Measurements from ENCODE around the gene ENTPD7. TPM values are rescaled to one million over a fixed set of nuclear protein-coding genes. Genes with fewer than 3 reads are reported as not detected.

The ENTPD7 gene
- total RNA-seq, 4 donors from 2014 or later: 9.0 to 31.7 (median 16.5) TPM

- no peak for DNase-seq
- Histone ChIP-seq H3K9me3 (no peaks in the 10 kb centered on the region), H3K4me1 (no peaks in the 10 kb centered on the region), H3K27ac (no peak overlapping the region), H3K27me3 (no peaks in the 10 kb centered on the region), H3K4me3 (no peak overlapping the region), H3K36me3 (peaks cover 0 to 100% (median 30%) of the 10 kb centered on the region in 3 donors)
- intact Hi-C loops (cut with DNase I): no loop called here
- TF ChIP-seq POLR2A (IDR thresholded peaks at IDR 0.05): no peak
- TF ChIP-seq, protein P1, sequence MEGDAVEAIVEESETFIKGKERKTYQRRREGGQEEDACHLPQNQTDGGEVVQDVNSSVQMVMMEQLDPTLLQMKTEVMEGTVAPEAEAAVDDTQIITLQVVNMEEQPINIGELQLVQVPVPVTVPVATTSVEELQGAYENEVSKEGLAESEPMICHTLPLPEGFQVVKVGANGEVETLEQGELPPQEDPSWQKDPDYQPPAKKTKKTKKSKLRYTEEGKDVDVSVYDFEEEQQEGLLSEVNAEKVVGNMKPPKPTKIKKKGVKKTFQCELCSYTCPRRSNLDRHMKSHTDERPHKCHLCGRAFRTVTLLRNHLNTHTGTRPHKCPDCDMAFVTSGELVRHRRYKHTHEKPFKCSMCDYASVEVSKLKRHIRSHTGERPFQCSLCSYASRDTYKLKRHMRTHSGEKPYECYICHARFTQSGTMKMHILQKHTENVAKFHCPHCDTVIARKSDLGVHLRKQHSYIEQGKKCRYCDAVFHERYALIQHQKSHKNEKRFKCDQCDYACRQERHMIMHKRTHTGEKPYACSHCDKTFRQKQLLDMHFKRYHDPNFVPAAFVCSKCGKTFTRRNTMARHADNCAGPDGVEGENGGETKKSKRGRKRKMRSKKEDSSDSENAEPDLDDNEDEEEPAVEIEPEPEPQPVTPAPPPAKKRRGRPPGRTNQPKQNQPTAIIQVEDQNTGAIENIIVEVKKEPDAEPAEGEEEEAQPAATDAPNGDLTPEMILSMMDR (IDR thresholded peaks at IDR 0.05): no peak
Measured at GRCh38 chr10:99750641-99751040, 91.3 kb downstream of the ENTPD7 start.

GRCh38 chr10:99754670-99755069 lies 95.4 kb downstream of the ENTPD7 start:
- TF ChIP-seq POLR2A (IDR thresholded peaks at IDR 0.05): no peak
- TF ChIP-seq, protein P1 (IDR thresholded peaks at IDR 0.05): no peak
- no peaks in the 10 kb centered on the region for H3K27me3 ChIP-seq
- intact Hi-C loops (cut with DNase I): no loop called here
- no peak overlapping the region for H3K4me3 ChIP-seq
- 63 to 74% methylated on average over 1 of the region's 1 CpG for WGBS, 2 donors
- peaks cover 0 to 16% (median 2%) of the 10 kb centered on the region in 3 donors for H3K4me1 ChIP-seq
- H3K36me3 ChIP-seq: peaks cover 10 to 99% (median 24%) of the 10 kb centered on the region in 3 donors
- H3K9me3 ChIP-seq: no peaks in the 10 kb centered on the region
- DNase-seq: no peak
- H3K27ac ChIP-seq: no peak overlapping the region

Small RNA genes within 50 kb of the gene (small RNA-seq; reads per million reads assigned to genes)
- gene AL133353.1: 0 reads per million in 4 donors

Other genes starting within 250 kb of the ENTPD7 start
- gene GOT1, start 228.9 kb upstream of the ENTPD7 start, total RNA-seq: 10 to 100 TPM; 45.8 to 65.1 (median 51.0) TPM
- under 1 TPM in 2 of 4 donors, not detected in 2; 0.19 to 0.40 TPM for gene NKX2-3, start 126.6 kb upstream of the ENTPD7 start, total RNA-seq
- 10 to 100 TPM; 13.8 to 38.0 (median 31.6) TPM for gene SLC25A28, start 39.1 kb upstream of the ENTPD7 start, total RNA-seq
- 10 to 100 TPM; 17.2 to 38.4 (median 18.1) TPM for gene COX15, start 72.6 kb downstream of the ENTPD7 start, total RNA-seq
- gene CUTC, start 72.7 kb downstream of the ENTPD7 start, total RNA-seq: 10 to 100 TPM in 3 of 4 donors, 1 to 10 TPM in 1; 6.7 to 29.0 (median 18.9) TPM
- gene ABCC2, start 123.1 kb downstream of the ENTPD7 start, total RNA-seq: 1 to 10 TPM in 2 of 4 donors, under 1 TPM in 2; 0.61 to 2.2 (median 1.1) TPM